ENCODE data around the gene PDE3B. TPM values are rescaled to one million over a fixed set of nuclear protein-coding genes. Genes with fewer than 3 reads are reported as not detected.
"Not testable (repeated sequence)": the region's sequence is repeated elsewhere in the genome, so short reads cannot be mapped to it uniquely, and the experiment has no call there.

PDE3B gene
- total and polyA plus RNA-seq, 3 donors from 2014 or later: 22.3 to 39.5 (median 25.8) TPM

- WGBS, 2 donors: 92 to 93% methylated on average over 3 of the region's 3 CpGs
- no peaks in the 10 kb centered on the region for H3K4me1 ChIP-seq
- no peaks in the 10 kb centered on the region for H3K27me3 ChIP-seq
- TF ChIP-seq POLR2A (IDR thresholded peaks at IDR 0.05) (no peak), CTCF (IDR thresholded peaks at IDR 0.05) (no peak)
- H3K4me3 ChIP-seq: no peak overlapping the region
- H3K36me3 ChIP-seq (ENCODE audit: low read depth, missing control alignments): no peaks in the 10 kb centered on the region
- intact Hi-C loops (cut with DNase I; ENCODE audit: low total_unique reads): no loop called here
- no peak overlapping the region for H3K27ac ChIP-seq
- DNase-seq: no peak
- no peaks in the 10 kb centered on the region for H3K9me3 ChIP-seq
These were observed 36.1 kb downstream of the PDE3B start for GRCh38 chr11:14679662-14680061.

DNA sequence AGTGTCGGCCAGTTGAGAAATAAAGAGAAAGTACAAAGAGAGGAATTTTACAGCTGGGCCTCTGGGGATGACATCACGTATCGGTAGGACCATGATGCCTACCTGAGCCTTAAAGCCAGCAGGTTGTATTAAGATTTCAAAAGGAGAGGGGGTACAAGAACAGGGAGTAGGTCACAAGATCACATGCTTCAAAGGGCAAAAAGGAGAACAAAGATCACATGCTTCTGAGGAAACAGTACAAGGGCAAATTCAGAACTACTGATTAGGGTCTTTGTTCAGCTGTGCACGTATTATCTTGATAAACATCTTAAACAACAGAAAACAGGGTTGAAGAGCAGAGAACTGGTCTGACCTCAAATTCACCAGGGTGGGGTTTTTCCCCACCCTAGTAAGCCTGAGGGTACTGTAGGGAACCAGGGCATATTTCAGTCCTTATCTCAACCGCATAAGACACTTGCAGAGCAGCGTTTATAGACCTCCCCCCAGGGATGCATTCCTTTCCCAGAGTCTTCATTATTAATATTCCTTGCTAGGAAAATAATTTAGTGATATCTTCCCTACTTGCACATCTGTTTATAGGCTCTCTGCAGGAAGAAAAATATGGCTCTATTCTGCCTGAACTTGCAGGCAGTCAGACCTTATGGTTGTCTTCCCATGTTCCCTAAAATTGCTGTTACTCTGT, 40.8 kb downstream of the PDE3B start:
- not testable (repeated sequence) for H3K9me3 ChIP-seq
- WGBS, 2 donors: 72 to 83% methylated on average over 6 of the region's 6 CpGs

DNA sequence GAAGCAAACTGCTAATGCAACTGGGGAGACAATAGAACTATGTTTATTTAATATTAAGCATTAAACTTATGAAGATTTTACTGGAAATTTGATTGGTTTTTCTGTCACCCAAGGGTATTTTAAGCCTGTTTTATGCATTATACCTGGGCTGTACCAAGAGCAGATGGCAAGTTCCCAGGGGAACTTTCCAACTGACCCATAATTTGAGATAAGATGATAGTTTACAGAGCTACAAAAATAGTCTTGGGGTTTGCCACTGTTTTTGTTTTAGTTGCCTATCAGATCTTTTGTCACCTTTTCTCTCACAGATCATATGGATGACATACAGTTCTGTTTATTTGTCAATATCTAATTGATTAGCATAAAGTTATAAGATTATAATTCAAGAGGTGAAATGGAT, 43.9 kb downstream of the PDE3B start:
- H3K9me3 ChIP-seq: no peaks in the 10 kb centered on the region

More for the DNA sequence above, 40.8 kb downstream of the PDE3B start:
- H3K4me1 ChIP-seq; H3K4me3 ChIP-seq; intact Hi-C loops (cut with DNase I; ENCODE audit: low total_unique reads); H3K27ac ChIP-seq; DNase-seq; H3K36me3 ChIP-seq (ENCODE audit: low read depth, missing control alignments); H3K27me3 ChIP-seq: not testable (repeated sequence)

DNA sequence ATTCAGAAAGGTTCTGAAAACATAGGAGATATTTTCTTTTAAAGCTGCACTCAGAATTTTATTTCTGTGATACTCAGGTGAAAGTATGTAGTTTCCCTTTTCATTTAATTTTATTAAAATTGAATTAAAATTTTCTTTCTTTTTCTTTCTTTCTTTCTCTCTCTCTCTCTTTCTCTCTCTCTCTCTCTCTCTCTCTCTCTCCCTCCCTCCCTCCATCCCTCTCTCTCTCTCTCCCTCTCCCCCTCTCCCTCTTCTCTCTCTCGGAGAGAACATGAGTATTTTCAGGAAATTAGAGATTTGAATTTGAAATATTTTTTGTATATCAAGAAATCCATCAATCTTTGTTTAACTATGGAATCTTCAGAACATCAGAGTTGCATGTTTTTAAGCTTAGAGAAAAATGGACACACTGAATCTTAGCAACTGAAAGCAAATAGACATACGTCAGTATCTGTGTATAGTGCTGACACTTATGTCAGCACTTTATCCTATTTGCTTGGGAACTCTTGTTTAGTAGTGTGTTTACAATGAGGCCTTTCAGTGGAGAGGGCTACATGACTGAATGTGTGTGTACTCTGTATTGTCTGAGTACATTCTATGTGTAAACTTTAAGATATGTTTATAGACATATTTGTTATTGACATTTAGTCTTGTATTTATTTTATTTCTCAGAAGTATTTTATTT, 44.5 kb downstream of the PDE3B start:
- DNase-seq: no peak
- H3K4me3 ChIP-seq: no peak overlapping the region
- H3K4me1 ChIP-seq: no peaks in the 10 kb centered on the region
- no peaks in the 10 kb centered on the region for H3K36me3 ChIP-seq (ENCODE audit: low read depth, missing control alignments)
- intact Hi-C loops (cut with DNase I; ENCODE audit: low total_unique reads): no loop called here
- WGBS, 2 donors: 87 to 92% methylated on average over 2 of the region's 2 CpGs
- TF ChIP-seq POLR2A (IDR thresholded peaks at IDR 0.05) (no peak), CTCF (IDR thresholded peaks at IDR 0.05) (no peak)
- H3K9me3 ChIP-seq: no peaks in the 10 kb centered on the region
- H3K27ac ChIP-seq: no peak overlapping the region
- H3K27me3 ChIP-seq: no peaks in the 10 kb centered on the region

More for the DNA sequence above, 43.9 kb downstream of the PDE3B start:
- no peaks in the 10 kb centered on the region for H3K27me3 ChIP-seq
- TF ChIP-seq CTCF (IDR thresholded peaks at IDR 0.05): no peak
- TF ChIP-seq POLR2A (IDR thresholded peaks at IDR 0.05): no peak
- no peak overlapping the region for H3K27ac ChIP-seq
- no peak for DNase-seq
- no peaks in the 10 kb centered on the region for H3K36me3 ChIP-seq (ENCODE audit: low read depth, missing control alignments)
- intact Hi-C loops (cut with DNase I; ENCODE audit: low total_unique reads): no loop called here
- H3K4me1 ChIP-seq: no peaks in the 10 kb centered on the region
- no peak overlapping the region for H3K4me3 ChIP-seq

DNA sequence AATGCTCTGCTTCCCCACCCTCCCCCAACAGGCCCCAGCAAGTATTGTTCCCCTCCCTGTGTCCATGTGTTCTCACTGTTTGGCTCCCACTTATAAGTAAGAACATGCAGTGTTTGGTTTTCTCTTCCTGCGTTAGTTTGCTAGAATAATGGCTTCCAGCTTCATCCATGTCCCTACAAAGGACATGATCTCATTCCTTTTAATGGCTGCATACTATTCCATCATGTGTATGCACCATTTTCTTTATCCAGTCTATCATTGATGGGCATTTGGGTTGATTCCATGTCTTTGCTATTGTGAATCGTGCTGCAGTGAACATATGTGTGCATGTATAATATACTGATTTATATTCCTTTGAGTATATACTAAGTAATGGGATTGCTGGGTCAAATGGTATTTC, 52.1 kb downstream of the PDE3B start:
- H3K27ac ChIP-seq; H3K4me3 ChIP-seq; DNase-seq; H3K9me3 ChIP-seq; H3K27me3 ChIP-seq; H3K4me1 ChIP-seq; H3K36me3 ChIP-seq (ENCODE audit: low read depth, missing control alignments); intact Hi-C loops (cut with DNase I; ENCODE audit: low total_unique reads): not testable (repeated sequence)
- 83 to 90% methylated on average over 2 of the region's 2 CpGs for WGBS, 2 donors

- no peaks in the 10 kb centered on the region for H3K27me3 ChIP-seq
- intact Hi-C loops (cut with DNase I; ENCODE audit: low total_unique reads): no loop called here
- 67 to 88% methylated on average over 1 of the region's 1 CpG for WGBS, 2 donors
- no peak for DNase-seq
- no peak overlapping the region for H3K27ac ChIP-seq
- no peaks in the 10 kb centered on the region for H3K36me3 ChIP-seq (ENCODE audit: low read depth, missing control alignments)
- no peaks in the 10 kb centered on the region for H3K9me3 ChIP-seq
- no peak for TF ChIP-seq POLR2A (IDR thresholded peaks at IDR 0.05)
- TF ChIP-seq CTCF (IDR thresholded peaks at IDR 0.05): no peak
- no peak overlapping the region for H3K4me3 ChIP-seq
- H3K4me1 ChIP-seq: no peaks in the 10 kb centered on the region
These were observed 55.2 kb downstream of the PDE3B start for GRCh38 chr11:14698771-14699170.

Measured in testis (tissue), 3 donors.